GM23338 (cell line): Measurements from ENCODE around the gene TACC3. TPM values are rescaled to one million over a fixed set of nuclear protein-coding genes. Genes with fewer than 3 reads are reported as not detected.
A peak's percentile ranks its signal among the peaks of the same experiment; 100 is the strongest.

Experiments
- ATAC-seq: fragments of 200-7000 bp; cut with Tn5 transposase; 3 replicates; pipeline ENCODE4 v1.9.1; 2020
- DNase-seq: peaks from one replicate; pipeline ENCODE4 v3.0.0-alpha.2; 2015; ENCODE audit warnings: low spot score
- H2AFZ ChIP-seq: fragments of 200-600 bp; sonication (generic); 2 replicates; pipeline ENCODE4 v1.8.0; 2016; ENCODE audit warnings: antibody characterized with exemption, mild to moderate bottlenecking, moderate library complexity
- H3F3A ChIP-seq: fragments of 200-600 bp; sonication (generic); replicated peaks from 2 replicates; pipeline ENCODE4 v1.8.0; 2017; ENCODE audit warnings: antibody characterized with exemption, mixed run types, low read depth
- H3K27ac ChIP-seq: fragments of 200-600 bp; sonication (generic); 2 replicates; pipeline ENCODE4 v1.6.1; 2016; ENCODE audit warnings: low read depth
- H3K27me3 ChIP-seq: fragments of 200-600 bp; sonication (generic); 2 replicates; pipeline ENCODE4 v1.8.0; 2016; ENCODE audit warnings: mild to moderate bottlenecking, mixed run types, moderate library complexity; ENCODE audit not compliant: insufficient read depth
- H3K36me3 ChIP-seq: fragments of 200-600 bp; sonication (generic); 2 replicates; pipeline ENCODE4 v1.8.0; 2016; ENCODE audit warnings: mild to moderate bottlenecking; ENCODE audit not compliant: insufficient read depth
- H3K4me1 ChIP-seq: fragments of 200-600 bp; sonication (generic); 2 replicates; pipeline ENCODE4 v1.8.0; 2016; ENCODE audit warnings: mild to moderate bottlenecking, moderate library complexity; ENCODE audit not compliant: insufficient read depth
- H3K4me2 ChIP-seq: fragments of 200-600 bp; sonication (generic); 2 replicates; pipeline ENCODE4 v1.7.1; 2017; ENCODE audit warnings: mixed run types
- H3K4me3 ChIP-seq: fragments of 200-600 bp; sonication (generic); 2 replicates; pipeline ENCODE4 v1.6.1; 2016; ENCODE audit warnings: mixed run types
- H3K79me2 ChIP-seq: fragments of 200-600 bp; sonication (generic); replicated peaks from 2 replicates; pipeline ENCODE4 v1.8.0; 2017; ENCODE audit warnings: mild to moderate bottlenecking; ENCODE audit not compliant: insufficient read depth
- H3K9me2 ChIP-seq: fragments of 200-600 bp; sonication (generic); 2 replicates; pipeline ENCODE4 v1.8.0; 2017; ENCODE audit not compliant: insufficient read depth
- H4K20me1 ChIP-seq: fragments of 200-600 bp; sonication (generic); replicated peaks from 2 replicates; pipeline ENCODE4 v1.8.0; 2017; ENCODE audit warnings: mild to moderate bottlenecking; ENCODE audit not compliant: insufficient read depth
- H3K27ac Mint-ChIP-seq: 2 replicates; pipeline ENCODE4 v1.8.0; 2020; ENCODE audit warnings: inconsistent platforms, mild to moderate bottlenecking, moderate library complexity, mixed read lengths
- H3K27me3 Mint-ChIP-seq: 3 replicates; pipeline ENCODE4 v1.8.0; 2022; ENCODE audit warnings: low read depth, mild to moderate bottlenecking, moderate library complexity, mixed read lengths, inconsistent platforms; ENCODE audit not compliant: insufficient read depth, poor library complexity
- H3K36me3 Mint-ChIP-seq: 3 replicates; pipeline ENCODE4 v1.8.0; 2021; ENCODE audit warnings: low read depth, mild to moderate bottlenecking, inconsistent platforms, moderate library complexity, mixed read lengths
- H3K4me1 Mint-ChIP-seq: 3 replicates; pipeline ENCODE4 v1.8.0; 2020; ENCODE audit warnings: mild to moderate bottlenecking, inconsistent platforms, mixed read lengths
- H3K4me3 Mint-ChIP-seq: 3 replicates; pipeline ENCODE4 v1.8.0; 2021; ENCODE audit warnings: moderate library complexity, mild to moderate bottlenecking, inconsistent platforms, mixed read lengths
- H3K9me3 Mint-ChIP-seq: 3 replicates; pipeline ENCODE4 v1.8.0; 2020; ENCODE audit warnings: moderate library complexity, mild to moderate bottlenecking, inconsistent platforms, mixed read lengths
- CREB1 ChIP-seq: fragments of 250-450 bp; sonication (Bioruptor Pico); IDR thresholded peaks from 2 replicates; pipeline ENCODE4 v1.5.0; 2020; ENCODE audit warnings: low read depth, mild to moderate bottlenecking, moderate library complexity
- CTCF ChIP-seq, 2 experiments: fragments of 200-600 bp in 1 of 2; sonication (generic) in 1 of 2; conservative IDR thresholded peaks; 2 replicates each; pipeline versions ENCODE4 v1.5.1 to v1.6.1; 2016 to 2017; ENCODE audit warnings: antibody characterized with exemption in 2 of 2, low read depth in 2 of 2, mild to moderate bottlenecking in 2 of 2, moderate library complexity in 1 of 2
- EZH2 ChIP-seq: fragments of 200-600 bp; sonication (generic); IDR thresholded peaks from one replicate; pipeline ENCODE4 v1.8.0; 2017; ENCODE audit warnings: antibody characterized with exemption, mild to moderate bottlenecking, low read depth; ENCODE audit not compliant: unreplicated experiment
- EZH2phosphoT487 ChIP-seq: fragments of 200-600 bp; sonication (generic); IDR thresholded peaks from one replicate; pipeline ENCODE4 v1.8.1; 2018; ENCODE audit warnings: antibody characterized with exemption; ENCODE audit not compliant: unreplicated experiment
- JUNB ChIP-seq: IDR thresholded peaks from one replicate; pipeline ENCODE4 v1.6.1; 2016; ENCODE audit warnings: antibody characterized with exemption; ENCODE audit not compliant: unreplicated experiment
- NANOG ChIP-seq: IDR thresholded peaks from 2 replicates; pipeline ENCODE4 v1.6.1; 2016; ENCODE audit warnings: antibody characterized with exemption, borderline replicate concordance
- POLR2AphosphoS5 ChIP-seq: IDR thresholded peaks from 2 replicates; pipeline ENCODE4 v1.6.1; 2016; ENCODE audit warnings: antibody characterized with exemption, low read depth
- STAT1 ChIP-seq: IDR thresholded peaks from one replicate; pipeline ENCODE4 v1.6.1; 2016; ENCODE audit warnings: antibody characterized with exemption; ENCODE audit not compliant: unreplicated experiment
- ZNF331 ChIP-seq: fragments of 250-450 bp; sonication (Bioruptor Pico); IDR thresholded peaks from 2 replicates; pipeline ENCODE4 v1.5.0; 2020; ENCODE audit warnings: low read depth, mild to moderate bottlenecking, moderate library complexity
- polyA plus RNA-seq: library from polyadenylated mRNA; unstranded; fragments of >200 nt; fragmentation: Nextera tagmentation; extraction: Ambion mirVana; gene quantifications from 2 replicates; pipeline ENCODE4 v1.2.1, GENCODE V29; 2016
- total RNA-seq: library from RNA; depleted of rRNA; stranded (reverse); fragments of >200 nt; shearing (Covaris generic); gene quantifications from 2 replicates; pipeline ENCODE4 v1.2.3, GENCODE V29; 2014

TACC3 gene
- total and polyA plus RNA-seq, 2 experiments from 2014 or later: 120 TPM

DNA sequence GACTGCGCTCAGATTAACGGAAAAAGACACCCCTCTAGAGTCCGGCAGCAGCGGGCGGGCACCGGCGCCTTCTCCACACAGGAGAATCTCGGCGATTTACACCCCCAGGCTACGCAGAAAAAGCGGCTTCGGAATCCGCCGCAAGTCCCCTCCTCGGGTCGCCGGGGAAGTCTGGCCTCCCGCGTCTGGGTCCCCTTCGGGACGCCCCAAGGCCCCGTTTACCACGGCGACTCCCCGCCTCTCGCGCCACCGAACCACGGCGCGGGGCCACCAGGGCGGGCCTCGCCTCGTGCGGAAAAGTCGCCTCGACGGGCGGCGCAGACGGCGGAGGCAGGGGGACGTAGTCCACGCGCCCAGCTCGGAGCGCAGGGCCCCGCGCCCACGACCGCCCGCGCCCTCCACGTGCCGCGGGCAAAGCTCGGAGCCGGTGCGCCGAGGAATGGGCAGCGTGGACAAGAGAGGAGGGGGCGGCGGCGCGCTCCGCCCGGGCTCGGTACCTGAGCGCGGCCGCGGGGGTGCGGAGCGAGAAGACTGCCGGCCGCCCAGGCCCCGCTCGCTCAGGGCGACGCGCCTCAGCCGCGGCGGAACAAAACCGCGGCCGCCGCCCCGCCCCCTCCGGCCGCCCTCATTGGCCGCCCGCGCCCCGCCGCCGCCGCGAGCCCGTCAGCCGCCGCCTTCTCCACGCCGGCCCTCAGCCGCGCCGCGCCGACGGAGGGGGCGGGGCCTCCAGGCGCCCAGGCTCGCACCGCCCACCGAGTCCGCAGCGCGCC, 37.4 kb upstream of the TACC3 start, which contains the start of gene FAM53A:
FAM53A (minus strand) TSS at position 578 of the 770 bp plus-strand sequence. CDS start 15,572 bp downstream, outside the sequence.
- Mint-ChIP-seq H3K27me3 (peaks cover 22% of the 10 kb centered on the region), H3K27ac (no peak within 1 kb of the TSS), H3K4me1 (peaks cover 8% of the 10 kb centered on the region; the same call in 2 of the 3 replicates), H3K9me3 (peaks cover 2% of the 10 kb centered on the region; the same call in 2 of the 3 replicates), H3K4me3 (peak within 1 kb of the TSS; percentile 78), H3K36me3 (peaks cover 1% of the 10 kb centered on the region; the same call in 1 of the 3 replicates)
- H3K9me2 ChIP-seq: no peaks in the 10 kb centered on the region
- H4K20me1 ChIP-seq: no peaks in the 10 kb centered on the region
- H3K36me3 ChIP-seq: no peaks in the 10 kb centered on the region
- no peaks in the 10 kb centered on the region for H3K79me2 ChIP-seq
- ATAC-seq: peak; percentile 79
- no peak for TF ChIP-seq ZNF331 (CRISPR knock-in tag)
- TF ChIP-seq JUNB: no peak
- TF ChIP-seq NANOG: no peak
- peak; percentile 48; the same call in 1 of the 2 replicates for TF ChIP-seq POLR2AphosphoS5
- no peak for TF ChIP-seq CTCF (conservative IDR thresholded peaks at IDR 0.05; ENCODE audit: low read depth in 2 of 2)
- TF ChIP-seq CREB1 (CRISPR knock-in tag): no peak
- no peak for TF ChIP-seq EZH2phosphoT487
- peak; percentile 1 for TF ChIP-seq EZH2
- H3K27ac ChIP-seq: no peak within 1 kb of the TSS
- H2AFZ ChIP-seq: peak within 1 kb of the TSS; percentile 76
- peak within 1 kb of the TSS; percentile 84 for H3K4me2 ChIP-seq
- H3K4me3 ChIP-seq: peak within 1 kb of the TSS; percentile 52
- H3K27me3 ChIP-seq: peaks cover 22% of the 10 kb centered on the region
- H3F3A ChIP-seq: peaks cover 12% of the 10 kb centered on the region
- DNase-seq: peak; percentile 87
- H3K4me1 ChIP-seq: 0 out of 2 replicates have a peak, but pooled peaks cover 5% of the 10 kb centered on the region

- H3K27ac Mint-ChIP-seq: no peak overlapping the region
- TF ChIP-seq POLR2AphosphoS5: peak; percentile 53
- TF ChIP-seq STAT1: no peak
These were observed 36.7 kb upstream of the TACC3 start for GRCh38 chr4:1684506-1685234.

More at GRCh38 chr4:1684506-1685234, 36.7 kb upstream of the TACC3 start:
- H4K20me1 ChIP-seq: no peaks in the 10 kb centered on the region
- H3K36me3 ChIP-seq: no peaks in the 10 kb centered on the region
- H3K79me2 ChIP-seq: no peaks in the 10 kb centered on the region
- H3K4me2 ChIP-seq: peak overlapping the region; percentile 71; the same call in 1 of the 2 replicates
- H3K27me3 Mint-ChIP-seq: peaks cover 22% of the 10 kb centered on the region
- H3K27me3 ChIP-seq: peaks cover 22% of the 10 kb centered on the region
- H3K27ac ChIP-seq: no peak overlapping the region
- H3K4me3 Mint-ChIP-seq: peak overlapping the region; percentile 60
- H2AFZ ChIP-seq: peak overlapping the region; percentile 14; the same call in 1 of the 2 replicates
- peak; percentile 43 for ATAC-seq
- H3K9me2 ChIP-seq: no peaks in the 10 kb centered on the region
- H3K36me3 Mint-ChIP-seq: peaks cover 6% of the 10 kb centered on the region
- DNase-seq: no peak
- 0 out of 2 replicates have a peak, but pooled peaks cover 5% of the 10 kb centered on the region for H3K4me1 ChIP-seq
- peaks cover 8% of the 10 kb centered on the region; the same call in 2 of the 3 replicates for H3K4me1 Mint-ChIP-seq
- H3F3A ChIP-seq: peaks cover 12% of the 10 kb centered on the region
- peak overlapping the region; percentile 49 for H3K4me3 ChIP-seq
- H3K9me3 Mint-ChIP-seq: peaks cover 2% of the 10 kb centered on the region; the same call in 2 of the 3 replicates
